22Rv1 (cell line): ENCODE data around the gene PWWP2B.

Experiments used
- H3K27ac ChIP-seq: fragments of 450-650 bp; 2 replicates; pipeline ENCODE4 v1.5.1; 2017
- CTCF ChIP-seq: fragments of 450-650 bp; IDR thresholded peaks from 2 replicates; pipeline ENCODE4 v1.5.1; 2017; ENCODE audit warnings: mild to moderate bottlenecking
- ZFX ChIP-seq: fragments of 450-650 bp; IDR thresholded peaks from 2 replicates; pipeline ENCODE4 v1.6.1; 2017; ENCODE audit warnings: antibody characterized with exemption, borderline replicate concordance

PWWP2B gene

DNA sequence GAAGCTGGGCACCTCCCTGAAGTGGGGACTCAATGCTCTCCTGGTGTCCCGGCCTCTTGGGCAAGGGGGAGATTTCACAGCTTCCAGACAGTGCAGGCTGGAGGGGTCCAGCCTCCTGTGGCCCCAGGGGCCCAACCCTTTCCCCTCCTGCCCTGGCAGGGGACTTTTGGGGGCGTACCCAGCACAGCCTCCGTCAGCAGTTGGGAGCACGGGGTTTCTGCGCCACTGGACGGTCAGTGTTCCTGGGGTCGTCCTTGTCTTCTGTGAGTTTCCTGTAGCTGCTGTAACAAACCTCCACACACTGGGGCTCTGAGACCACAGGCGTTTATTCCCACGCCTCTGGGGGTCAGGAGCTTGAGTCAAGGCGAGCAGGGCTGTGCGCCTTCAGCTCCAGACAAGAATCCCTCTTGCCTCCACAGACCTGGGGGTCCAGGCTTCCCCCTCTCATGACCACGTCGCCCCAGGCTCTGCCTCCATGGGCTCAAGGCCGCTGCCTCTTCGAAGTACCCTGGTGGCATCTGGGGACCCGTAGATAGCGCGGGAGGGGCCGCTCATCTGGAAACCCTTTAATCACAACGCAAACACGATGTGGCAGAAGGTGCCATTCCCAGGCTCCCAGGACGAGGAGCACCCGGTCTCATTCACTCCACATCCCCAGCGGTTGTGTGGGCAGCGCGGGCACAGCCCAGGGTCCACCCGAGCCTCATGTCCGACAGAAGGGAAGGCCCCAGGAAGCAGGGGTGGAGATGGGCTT lies 14.0 kb downstream of the PWWP2B start:
- no peak overlapping the region for H3K27ac ChIP-seq

DNA sequence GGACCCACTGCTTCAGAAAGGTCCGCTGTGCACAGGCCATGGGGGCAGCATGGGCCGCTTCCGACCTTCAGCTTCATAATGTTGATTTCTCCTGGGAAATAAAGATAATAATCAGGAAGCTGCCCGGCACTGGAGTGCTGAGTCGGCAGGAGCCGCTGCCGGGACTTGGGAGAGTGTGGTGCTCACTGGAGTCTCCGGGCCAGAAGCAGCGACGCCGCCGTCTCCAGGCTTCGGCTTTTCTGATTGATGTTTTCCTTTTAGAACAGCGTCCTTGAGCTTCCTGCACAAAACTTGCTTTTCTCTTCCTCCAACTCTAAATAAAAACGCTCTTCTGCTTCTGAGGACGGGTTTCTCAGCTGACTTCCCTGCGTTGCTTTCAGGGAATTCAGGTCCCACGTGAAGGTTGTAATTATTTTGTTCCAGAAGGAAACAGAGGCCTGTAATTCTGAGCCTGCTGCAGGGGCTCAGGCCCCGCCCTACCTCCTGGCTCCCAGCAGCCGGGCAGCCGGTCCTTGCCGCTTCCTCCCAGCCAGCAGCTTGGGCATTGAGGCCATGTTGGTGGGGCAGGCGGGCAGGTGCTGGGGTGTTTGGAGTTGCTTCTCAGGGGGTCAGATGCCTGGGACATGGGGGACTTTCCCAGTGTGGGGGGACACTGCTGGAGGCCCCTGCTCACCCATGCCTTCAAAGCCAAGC lies 14.7 kb downstream of the PWWP2B start:
- no peak overlapping the region for H3K27ac ChIP-seq
- no peak for TF ChIP-seq CTCF
- no peak for TF ChIP-seq ZFX

More for the DNA sequence above, 14.0 kb downstream of the PWWP2B start:
- TF ChIP-seq CTCF (no peak), ZFX (no peak)

DNA sequence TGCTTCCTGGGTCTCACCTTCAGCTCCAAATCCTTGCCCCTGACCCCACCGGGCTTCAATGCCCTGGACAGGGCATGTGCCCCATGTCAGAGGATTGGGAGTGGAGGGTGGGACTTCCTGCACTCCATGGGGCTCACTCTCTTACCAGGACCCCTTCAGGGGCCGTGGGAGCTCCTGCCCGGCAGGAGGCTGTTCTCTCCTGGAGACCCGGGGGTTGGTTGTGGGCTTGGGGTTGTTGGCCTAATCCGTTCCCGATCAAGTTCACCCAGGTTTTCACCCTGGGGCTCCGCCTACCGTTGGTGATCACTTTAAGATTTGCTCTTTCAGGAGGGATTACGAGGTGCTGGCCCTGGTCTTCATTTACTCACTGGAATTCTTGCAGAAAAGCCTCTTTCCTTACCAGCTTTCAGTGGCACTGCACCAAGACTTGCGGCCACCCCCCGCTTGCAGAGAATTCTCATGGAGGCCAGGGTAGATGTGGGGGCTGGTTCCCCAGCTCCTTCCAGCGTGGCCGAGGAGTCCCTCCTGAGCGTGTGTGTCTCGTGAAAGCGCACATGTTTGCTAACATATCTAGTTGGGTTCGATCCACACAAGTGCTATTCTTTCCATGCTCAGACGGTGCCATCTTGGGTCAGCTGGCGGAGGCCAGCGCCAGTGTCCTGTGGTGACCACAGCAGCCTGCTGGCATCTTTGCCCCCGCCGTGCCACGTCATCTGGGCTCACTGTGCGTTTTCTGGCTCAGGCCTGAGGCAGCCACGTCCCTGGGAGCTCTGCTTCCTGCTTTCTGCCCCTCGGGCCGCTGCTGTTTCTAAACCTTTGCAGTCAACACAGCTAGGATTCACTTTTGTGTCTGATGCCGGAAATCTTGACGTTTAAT lies 15.6 kb downstream of the PWWP2B start:
- TF ChIP-seq ZFX: no peak
- TF ChIP-seq CTCF: no peak
- no peak overlapping the region for H3K27ac ChIP-seq

DNA sequence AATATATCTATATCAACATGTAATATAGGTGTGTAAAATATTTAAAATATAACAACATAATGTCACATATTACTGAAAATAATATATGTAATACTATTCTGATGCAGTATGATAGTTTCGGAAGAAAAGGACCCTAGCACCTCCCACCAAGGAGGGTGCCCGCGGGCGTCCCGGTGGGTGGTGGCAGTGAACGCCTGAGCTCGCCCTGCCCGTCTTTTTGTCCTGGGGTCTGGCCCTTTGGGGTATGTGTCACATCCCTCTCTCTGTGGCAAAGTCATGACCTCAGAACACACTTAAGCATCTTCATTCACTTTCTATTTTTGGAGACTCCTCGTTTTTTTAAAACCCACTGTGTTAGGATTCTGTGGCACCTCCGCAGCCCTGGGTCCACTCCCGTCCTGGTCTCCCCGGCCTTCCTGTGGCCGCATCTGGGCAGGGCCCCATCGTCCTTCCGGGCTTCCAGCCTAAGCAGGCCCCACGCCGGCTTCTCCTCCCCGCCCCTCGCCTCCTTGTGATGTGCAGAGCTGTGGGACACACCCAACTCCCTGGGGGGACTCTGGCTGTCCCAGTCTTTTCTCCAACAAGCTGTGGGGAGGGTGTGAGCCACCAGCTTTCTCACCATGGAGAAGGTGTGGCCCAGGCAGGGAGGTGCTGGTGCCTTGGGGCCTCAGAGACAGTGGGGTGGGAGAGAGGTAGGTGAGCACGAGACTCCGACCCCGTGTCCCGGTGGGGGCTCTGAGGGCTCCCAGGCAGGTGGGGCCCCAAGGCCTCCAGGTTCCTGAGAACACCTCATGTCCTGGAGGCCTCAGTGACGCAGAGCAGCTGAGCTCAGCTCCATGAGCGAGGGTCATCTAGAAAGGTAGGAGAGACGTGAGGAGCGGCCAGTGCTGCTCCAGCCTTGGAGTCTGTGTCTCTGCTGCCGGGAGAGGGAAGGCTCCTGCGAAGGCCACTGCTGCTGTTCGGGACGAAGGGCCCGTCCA lies 16.5 kb downstream of the PWWP2B start:
- TF ChIP-seq ZFX (no peak), CTCF (no peak)
- H3K27ac ChIP-seq: no peak overlapping the region

DNA sequence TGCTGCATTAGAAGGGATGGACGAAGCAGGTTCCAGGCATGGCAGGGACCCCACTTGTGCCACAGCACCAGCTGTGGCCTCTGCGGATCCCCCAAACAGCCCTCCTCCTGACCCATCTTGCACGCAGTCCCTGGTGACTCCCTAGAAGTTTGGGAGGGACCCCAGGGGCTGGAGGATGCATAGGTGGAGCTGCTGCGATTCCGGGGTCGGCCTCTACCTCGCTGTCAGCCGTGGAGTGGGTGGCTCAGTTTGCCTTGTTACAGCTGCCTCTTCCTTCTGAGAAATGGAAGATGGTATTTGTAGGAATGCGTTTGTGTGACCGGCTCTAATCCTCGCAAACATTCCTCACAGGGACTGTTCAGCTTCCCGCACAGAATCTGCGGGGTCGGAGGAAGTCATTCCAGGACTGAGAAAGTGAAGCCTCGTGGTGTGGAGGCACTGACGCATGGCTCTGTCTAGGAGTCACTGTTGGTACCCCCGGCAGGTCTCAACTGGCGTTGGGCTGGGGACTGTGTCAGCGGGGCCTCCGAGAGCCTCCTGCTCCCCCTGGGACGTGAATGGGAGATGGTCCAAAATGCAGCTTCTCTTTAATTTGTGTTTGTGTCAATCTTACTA lies 17.5 kb downstream of the PWWP2B start:
- TF ChIP-seq CTCF: no peak
- TF ChIP-seq ZFX: no peak
- no peak overlapping the region for H3K27ac ChIP-seq

- H3K27ac ChIP-seq: no peak overlapping the region
- no peak for TF ChIP-seq ZFX
- TF ChIP-seq CTCF: no peak
Observed at GRCh38 chr10:132415255-132415654, 18.3 kb downstream of the PWWP2B start.
